Fibroblast of lung (primary cell): ENCODE data around the gene TRIM38.

ENCODE experiments used
- EZH2 ChIP-seq: IDR thresholded peaks from 2 replicates; pipeline ENCODE4 v1.5.1; 2012; ENCODE audit warnings: low read length, control low read depth, mild to moderate bottlenecking; ENCODE audit errors: missing control alignments
- TF ChIP-seq, protein P1 (sequence below), 2 donors: IDR thresholded peaks in 1 of 2; conservative IDR thresholded peaks in 1 of 2; 1 replicate in 1 of 2; 2 replicates in 1 of 2; pipeline ENCODE4 v1.5.1; 2011 to 2012; ENCODE audit warnings: low read length in 2 of 2, control low read depth in 1 of 2, inconsistent platforms in 1 of 2, low read depth in 1 of 2, mild to moderate bottlenecking in 1 of 2

DNA sequence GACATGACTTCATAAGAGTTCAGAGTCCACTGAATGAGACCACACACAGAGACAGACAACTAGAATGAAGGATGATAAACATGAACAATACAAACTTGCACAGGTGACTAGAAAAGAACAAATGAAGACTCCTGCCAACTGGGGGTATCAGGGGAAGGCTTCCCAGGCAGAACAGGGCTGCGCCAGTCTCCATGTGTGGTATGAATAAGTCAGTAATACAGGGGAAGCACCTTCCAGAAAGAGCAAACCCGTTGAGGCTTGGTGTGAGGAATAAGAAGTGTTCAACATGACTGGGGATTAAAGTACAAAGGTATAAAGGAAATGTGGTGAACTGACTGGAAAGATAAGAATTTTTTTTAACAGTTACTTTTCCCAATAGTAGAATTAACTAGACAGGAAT, 28.4 kb upstream of the TRIM38 start:
- TF ChIP-seq, protein P1, sequence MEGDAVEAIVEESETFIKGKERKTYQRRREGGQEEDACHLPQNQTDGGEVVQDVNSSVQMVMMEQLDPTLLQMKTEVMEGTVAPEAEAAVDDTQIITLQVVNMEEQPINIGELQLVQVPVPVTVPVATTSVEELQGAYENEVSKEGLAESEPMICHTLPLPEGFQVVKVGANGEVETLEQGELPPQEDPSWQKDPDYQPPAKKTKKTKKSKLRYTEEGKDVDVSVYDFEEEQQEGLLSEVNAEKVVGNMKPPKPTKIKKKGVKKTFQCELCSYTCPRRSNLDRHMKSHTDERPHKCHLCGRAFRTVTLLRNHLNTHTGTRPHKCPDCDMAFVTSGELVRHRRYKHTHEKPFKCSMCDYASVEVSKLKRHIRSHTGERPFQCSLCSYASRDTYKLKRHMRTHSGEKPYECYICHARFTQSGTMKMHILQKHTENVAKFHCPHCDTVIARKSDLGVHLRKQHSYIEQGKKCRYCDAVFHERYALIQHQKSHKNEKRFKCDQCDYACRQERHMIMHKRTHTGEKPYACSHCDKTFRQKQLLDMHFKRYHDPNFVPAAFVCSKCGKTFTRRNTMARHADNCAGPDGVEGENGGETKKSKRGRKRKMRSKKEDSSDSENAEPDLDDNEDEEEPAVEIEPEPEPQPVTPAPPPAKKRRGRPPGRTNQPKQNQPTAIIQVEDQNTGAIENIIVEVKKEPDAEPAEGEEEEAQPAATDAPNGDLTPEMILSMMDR (conservative IDR thresholded peaks at IDR 0.05 in 1 of 2, IDR thresholded peaks at IDR 0.05 in 1 of 2; ENCODE audit: low read depth in 1 of 2, low read length in 2 of 2), result no peak
- no peak for TF ChIP-seq EZH2
